ENCODE measurements around the gene MRTFA. TPM values are rescaled to one million over a fixed set of nuclear protein-coding genes. Genes with fewer than 3 reads are reported as not detected.

Gene MRTFA
- polyA plus RNA-seq, 1 of the 3 experiments (the other 2 are of a cell fraction), result 5.8 TPM

- H3K4me3 ChIP-seq (ENCODE audit: low read depth in 2 of 2, low read length in 1 of 2), result no peak overlapping the region; a peak in 1 of 4 replicates
- H4K20me1 ChIP-seq (ENCODE audit: insufficient read depth), result no peaks in the 10 kb centered on the region
- peaks cover 0 to 21% of the 10 kb centered on the region in 2 experiments; a peak in 2 of 4 replicates for H3K4me1 ChIP-seq (ENCODE audit: control insufficient read depth in 1 of 2, insufficient read depth in 2 of 2, low read depth in 1 of 2, low read length in 1 of 2)
- no peak overlapping the region for H3K9ac ChIP-seq
- no peak overlapping the region; a peak in 1 of 4 replicates for H3K27ac ChIP-seq (ENCODE audit: low read depth in 2 of 2, low read length in 1 of 2)
- no peaks in the 10 kb centered on the region for H3K36me3 ChIP-seq (replicated peaks in 1 of 2; ENCODE audit: control insufficient read depth in 1 of 2, insufficient read depth in 2 of 2, low read length in 1 of 2)
- ChIA-PET POLR2A (no interaction called here), CTCF (interaction anchor here (1.6 kb wide), 1 partner anchor 33 kb away, joined by 4 read pairs; no protein-coding TSS in a partner anchor)
- no peak overlapping the region for H3K4me2 ChIP-seq
- no peak for DNase-seq
- H3K79me2 ChIP-seq (ENCODE audit: insufficient read depth), result no peaks in the 10 kb centered on the region
- no peak for TF ChIP-seq ELF1 (IDR thresholded peaks at IDR 0.05)
- TF ChIP-seq NFIC (IDR thresholded peaks at IDR 0.05; ENCODE audit: borderline replicate concordance), result no peak
- TF ChIP-seq, protein P1, sequence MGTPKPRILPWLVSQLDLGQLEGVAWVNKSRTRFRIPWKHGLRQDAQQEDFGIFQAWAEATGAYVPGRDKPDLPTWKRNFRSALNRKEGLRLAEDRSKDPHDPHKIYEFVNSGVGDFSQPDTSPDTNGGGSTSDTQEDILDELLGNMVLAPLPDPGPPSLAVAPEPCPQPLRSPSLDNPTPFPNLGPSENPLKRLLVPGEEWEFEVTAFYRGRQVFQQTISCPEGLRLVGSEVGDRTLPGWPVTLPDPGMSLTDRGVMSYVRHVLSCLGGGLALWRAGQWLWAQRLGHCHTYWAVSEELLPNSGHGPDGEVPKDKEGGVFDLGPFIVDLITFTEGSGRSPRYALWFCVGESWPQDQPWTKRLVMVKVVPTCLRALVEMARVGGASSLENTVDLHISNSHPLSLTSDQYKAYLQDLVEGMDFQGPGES (IDR thresholded peaks at IDR 0.05; ENCODE audit: low read depth, low read length), result no peak
- TF ChIP-seq RXRA (IDR thresholded peaks at IDR 0.05; ENCODE audit: borderline replicate concordance, low read depth), result no peak
- no peak for TF ChIP-seq PBX3 (IDR thresholded peaks at IDR 0.05)
- TF ChIP-seq SMC3 (IDR thresholded peaks at IDR 0.05; ENCODE audit: low read depth, low read length), result no peak
- no peak for TF ChIP-seq RFX5 (IDR thresholded peaks at IDR 0.05; ENCODE audit: low read length)
- TF ChIP-seq USF1 (IDR thresholded peaks at IDR 0.05; ENCODE audit: borderline replicate concordance, low read depth), result no peak
- no peak for TF ChIP-seq JUND (IDR thresholded peaks at IDR 0.05)
- no peak for TF ChIP-seq NRF1 (IDR thresholded peaks at IDR 0.05; ENCODE audit: low read depth, low read length)
- TF ChIP-seq, protein P2, sequence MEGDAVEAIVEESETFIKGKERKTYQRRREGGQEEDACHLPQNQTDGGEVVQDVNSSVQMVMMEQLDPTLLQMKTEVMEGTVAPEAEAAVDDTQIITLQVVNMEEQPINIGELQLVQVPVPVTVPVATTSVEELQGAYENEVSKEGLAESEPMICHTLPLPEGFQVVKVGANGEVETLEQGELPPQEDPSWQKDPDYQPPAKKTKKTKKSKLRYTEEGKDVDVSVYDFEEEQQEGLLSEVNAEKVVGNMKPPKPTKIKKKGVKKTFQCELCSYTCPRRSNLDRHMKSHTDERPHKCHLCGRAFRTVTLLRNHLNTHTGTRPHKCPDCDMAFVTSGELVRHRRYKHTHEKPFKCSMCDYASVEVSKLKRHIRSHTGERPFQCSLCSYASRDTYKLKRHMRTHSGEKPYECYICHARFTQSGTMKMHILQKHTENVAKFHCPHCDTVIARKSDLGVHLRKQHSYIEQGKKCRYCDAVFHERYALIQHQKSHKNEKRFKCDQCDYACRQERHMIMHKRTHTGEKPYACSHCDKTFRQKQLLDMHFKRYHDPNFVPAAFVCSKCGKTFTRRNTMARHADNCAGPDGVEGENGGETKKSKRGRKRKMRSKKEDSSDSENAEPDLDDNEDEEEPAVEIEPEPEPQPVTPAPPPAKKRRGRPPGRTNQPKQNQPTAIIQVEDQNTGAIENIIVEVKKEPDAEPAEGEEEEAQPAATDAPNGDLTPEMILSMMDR (IDR thresholded peaks at IDR 0.05), result no peak
- no peak for TF ChIP-seq MXI1 (IDR thresholded peaks at IDR 0.05; ENCODE audit: low read depth, low read length)
- TF ChIP-seq YY1 (IDR thresholded peaks at IDR 0.05; ENCODE audit: low read depth), result no peak
- TF ChIP-seq, protein P3, sequence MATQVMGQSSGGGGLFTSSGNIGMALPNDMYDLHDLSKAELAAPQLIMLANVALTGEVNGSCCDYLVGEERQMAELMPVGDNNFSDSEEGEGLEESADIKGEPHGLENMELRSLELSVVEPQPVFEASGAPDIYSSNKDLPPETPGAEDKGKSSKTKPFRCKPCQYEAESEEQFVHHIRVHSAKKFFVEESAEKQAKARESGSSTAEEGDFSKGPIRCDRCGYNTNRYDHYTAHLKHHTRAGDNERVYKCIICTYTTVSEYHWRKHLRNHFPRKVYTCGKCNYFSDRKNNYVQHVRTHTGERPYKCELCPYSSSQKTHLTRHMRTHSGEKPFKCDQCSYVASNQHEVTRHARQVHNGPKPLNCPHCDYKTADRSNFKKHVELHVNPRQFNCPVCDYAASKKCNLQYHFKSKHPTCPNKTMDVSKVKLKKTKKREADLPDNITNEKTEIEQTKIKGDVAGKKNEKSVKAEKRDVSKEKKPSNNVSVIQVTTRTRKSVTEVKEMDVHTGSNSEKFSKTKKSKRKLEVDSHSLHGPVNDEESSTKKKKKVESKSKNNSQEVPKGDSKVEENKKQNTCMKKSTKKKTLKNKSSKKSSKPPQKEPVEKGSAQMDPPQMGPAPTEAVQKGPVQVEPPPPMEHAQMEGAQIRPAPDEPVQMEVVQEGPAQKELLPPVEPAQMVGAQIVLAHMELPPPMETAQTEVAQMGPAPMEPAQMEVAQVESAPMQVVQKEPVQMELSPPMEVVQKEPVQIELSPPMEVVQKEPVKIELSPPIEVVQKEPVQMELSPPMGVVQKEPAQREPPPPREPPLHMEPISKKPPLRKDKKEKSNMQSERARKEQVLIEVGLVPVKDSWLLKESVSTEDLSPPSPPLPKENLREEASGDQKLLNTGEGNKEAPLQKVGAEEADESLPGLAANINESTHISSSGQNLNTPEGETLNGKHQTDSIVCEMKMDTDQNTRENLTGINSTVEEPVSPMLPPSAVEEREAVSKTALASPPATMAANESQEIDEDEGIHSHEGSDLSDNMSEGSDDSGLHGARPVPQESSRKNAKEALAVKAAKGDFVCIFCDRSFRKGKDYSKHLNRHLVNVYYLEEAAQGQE (IDR thresholded peaks at IDR 0.05; ENCODE audit: low read depth, low read length), result no peak
- no peak for TF ChIP-seq TCF12 (IDR thresholded peaks at IDR 0.05)
- TF ChIP-seq USF2 (IDR thresholded peaks at IDR 0.05; ENCODE audit: borderline replicate concordance, low read depth, low read length), result no peak
- no peak for TF ChIP-seq TEAD4 (IDR thresholded peaks at IDR 0.05; ENCODE audit: borderline replicate concordance, insufficient read depth)
- TF ChIP-seq FOXJ3 (CRISPR knock-in tag; IDR thresholded peaks at IDR 0.05), result no peak
- 100% methylated on average over 2 of the region's 14 CpGs for WGBS (ENCODE audit: low lambda C conversion rate)
- no peaks in the 10 kb centered on the region for H3K9me2 ChIP-seq
- H3K9me3 ChIP-seq, result no peaks in the 10 kb centered on the region
- no peaks in the 10 kb centered on the region for H3F3A ChIP-seq (replicated peaks; ENCODE audit: insufficient read depth)
- no peaks in the 10 kb centered on the region for H3K27me3 ChIP-seq (ENCODE audit: insufficient read depth)
- no peak overlapping the region for H2AFZ ChIP-seq (ENCODE audit: low read depth)
These were observed 42.2 kb upstream of the MRTFA start for GRCh38 chr22:40678493-40679248.

Data from SK-N-SH (cell line).